Body of pancreas (tissue), 4 donors: Measurements from ENCODE around the gene CYREN.

Experiments
- POLR2A ChIP-seq, 3 donors: fragments of 450-650 bp; IDR thresholded peaks; one replicate each; pipeline ENCODE4 v1.6.1; 2016; ENCODE audit warnings: antibody characterized with exemption in 3 of 3, mild to moderate bottlenecking in 2 of 3
- TF ChIP-seq, protein P1 (sequence below), 7 experiments: fragments of 450-650 bp in 4 of 7; fragments of 200-600 bp in 3 of 7; sonication (generic) in 3 of 7; IDR thresholded peaks; one replicate each; pipeline ENCODE4 v1.5.1; 2016 to 2019; ENCODE audit warnings: antibody characterized with exemption in 7 of 7

DNA sequence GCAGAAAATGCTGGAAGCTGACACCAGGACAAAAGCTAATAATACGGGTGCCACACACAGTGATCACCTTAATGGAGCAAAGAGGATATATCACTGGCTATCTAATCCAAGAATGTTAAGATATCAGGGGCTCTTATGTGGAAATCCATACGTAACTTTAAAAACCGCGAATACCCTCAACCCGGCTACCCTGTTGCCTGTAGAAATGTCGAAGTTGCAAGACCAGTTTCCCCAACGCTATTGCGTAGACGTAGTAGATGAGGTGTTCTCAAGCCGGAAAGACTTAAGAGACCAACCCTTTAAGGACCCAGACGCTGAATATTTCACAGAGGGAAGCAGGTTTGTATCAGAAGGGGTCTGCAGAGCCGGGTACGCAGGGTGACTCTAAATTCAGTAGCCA, 7.9 kb upstream of the CYREN start:
- TF ChIP-seq POLR2A (IDR thresholded peaks at IDR 0.05): no peak
- TF ChIP-seq, protein P1, sequence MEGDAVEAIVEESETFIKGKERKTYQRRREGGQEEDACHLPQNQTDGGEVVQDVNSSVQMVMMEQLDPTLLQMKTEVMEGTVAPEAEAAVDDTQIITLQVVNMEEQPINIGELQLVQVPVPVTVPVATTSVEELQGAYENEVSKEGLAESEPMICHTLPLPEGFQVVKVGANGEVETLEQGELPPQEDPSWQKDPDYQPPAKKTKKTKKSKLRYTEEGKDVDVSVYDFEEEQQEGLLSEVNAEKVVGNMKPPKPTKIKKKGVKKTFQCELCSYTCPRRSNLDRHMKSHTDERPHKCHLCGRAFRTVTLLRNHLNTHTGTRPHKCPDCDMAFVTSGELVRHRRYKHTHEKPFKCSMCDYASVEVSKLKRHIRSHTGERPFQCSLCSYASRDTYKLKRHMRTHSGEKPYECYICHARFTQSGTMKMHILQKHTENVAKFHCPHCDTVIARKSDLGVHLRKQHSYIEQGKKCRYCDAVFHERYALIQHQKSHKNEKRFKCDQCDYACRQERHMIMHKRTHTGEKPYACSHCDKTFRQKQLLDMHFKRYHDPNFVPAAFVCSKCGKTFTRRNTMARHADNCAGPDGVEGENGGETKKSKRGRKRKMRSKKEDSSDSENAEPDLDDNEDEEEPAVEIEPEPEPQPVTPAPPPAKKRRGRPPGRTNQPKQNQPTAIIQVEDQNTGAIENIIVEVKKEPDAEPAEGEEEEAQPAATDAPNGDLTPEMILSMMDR (IDR thresholded peaks at IDR 0.05): no peak
